Calu3 (cell line): Measurements from ENCODE around the gene CYCS. TPM values are rescaled to one million over a fixed set of nuclear protein-coding genes. Genes with fewer than 3 reads are reported as not detected.
"Not testable (repeated sequence)": the region's sequence is repeated elsewhere in the genome, so short reads cannot be mapped to it uniquely, and the experiment has no call there.

Experiments used
- BruUV-seq: library from RNA; stranded (reverse); fragments of 400-500 nt; replicated peaks from 2 replicates; lab custom pipeline; 2021; lab: Mats Ljungman, UMichigan
- CTCF ChIA-PET: fragments of 300-600 bp; sonication (Branson Sonifier 250); formaldehyde crosslinking; loops from one replicate; lab custom pipeline; 2022; ENCODE audit warnings: antibody characterized with exemption; lab: Charles Lee
- DNase-seq: peaks from one replicate; pipeline ENCODE4 v3.0.0; 2022
- H3K27ac Mint-ChIP-seq: one replicate; pipeline ENCODE4 v1.8.0; 2022; ENCODE audit warnings: mixed read lengths; ENCODE audit not compliant: unreplicated experiment
- H3K27me3 Mint-ChIP-seq: one replicate; pipeline ENCODE4 v1.8.0; 2022; ENCODE audit warnings: mixed read lengths; ENCODE audit not compliant: unreplicated experiment
- H3K36me3 Mint-ChIP-seq: one replicate; pipeline ENCODE4 v1.8.0; 2022; ENCODE audit warnings: mild to moderate bottlenecking, moderate library complexity, mixed read lengths; ENCODE audit not compliant: insufficient read depth, unreplicated experiment
- H3K4me1 Mint-ChIP-seq: one replicate; pipeline ENCODE4 v1.8.0; 2022; ENCODE audit warnings: mild to moderate bottlenecking, low read depth, mixed read lengths; ENCODE audit not compliant: unreplicated experiment
- H3K4me3 Mint-ChIP-seq: one replicate; pipeline ENCODE4 v1.8.0; 2022; ENCODE audit warnings: mild to moderate bottlenecking, low read depth, moderate library complexity, mixed read lengths; ENCODE audit not compliant: unreplicated experiment
- H3K9me3 Mint-ChIP-seq: one replicate; pipeline ENCODE4 v1.8.0; 2022; ENCODE audit warnings: low read depth, mixed read lengths; ENCODE audit not compliant: unreplicated experiment
- CTCF ChIP-seq: fragments of 200-600 bp; IDR thresholded peaks from one replicate; pipeline ENCODE4 v1.8.0; 2022; ENCODE audit warnings: antibody characterized with exemption; ENCODE audit not compliant: unreplicated experiment
- intact Hi-C: fragments of 100-400 bp; cut with micrococcal nuclease; formaldehyde crosslinking; loops from one replicate; pipeline ENCODE4 v1.10.0; 2022; ENCODE audit not compliant: unreplicated experiment
- total RNA-seq: library from RNA; stranded (reverse); gene quantifications from 2 replicates; pipeline ENCODE4 v1.2.3, GENCODE V29; 2022

Gene CYCS
- total RNA-seq, 1 experiment from 2014 or later: 276 TPM

- Mint-ChIP-seq H3K9me3 (no peaks in the 10 kb centered on the region), H3K4me1 (peaks cover 31% of the 10 kb centered on the region), H3K27me3 (no peaks in the 10 kb centered on the region), H3K27ac (no peak overlapping the region), H3K36me3 (peaks cover 78% of the 10 kb centered on the region), H3K4me3 (no peak overlapping the region)
- no peak for DNase-seq
- no peak for TF ChIP-seq CTCF
- BruUV-seq: no TSS peak
- CTCF ChIA-PET: interaction anchor here (1.9 kb wide), 1 partner anchor 26 kb away, joined by 6 read pairs; no protein-coding TSS in a partner anchor
- intact Hi-C loops: no loop called here
Measured at GRCh38 chr7:25119102-25119501, 6.0 kb downstream of the CYCS start.

GRCh38 chr7:25118048-25118753 is 6.9 kb downstream of the CYCS start:
- no peak for DNase-seq
- BruUV-seq: no TSS peak
- intact Hi-C loops: no loop called here
- Mint-ChIP-seq H3K27ac (peak overlapping the region; percentile 40), H3K9me3 (no peaks in the 10 kb centered on the region), H3K36me3 (peaks cover 69% of the 10 kb centered on the region), H3K4me1 (peaks cover 31% of the 10 kb centered on the region), H3K27me3 (no peaks in the 10 kb centered on the region), H3K4me3 (no peak overlapping the region)
- CTCF ChIA-PET: interaction anchor here (1.9 kb wide), 1 partner anchor 25 kb away, joined by 6 read pairs; no protein-coding TSS in a partner anchor
- no peak for TF ChIP-seq CTCF

- H3K9me3 Mint-ChIP-seq: no peaks in the 10 kb centered on the region
- peaks cover 67% of the 10 kb centered on the region for H3K36me3 Mint-ChIP-seq
- intact Hi-C loops: no loop called here
- no peak for DNase-seq
- BruUV-seq: no TSS peak
- H3K27me3 Mint-ChIP-seq: no peaks in the 10 kb centered on the region
- H3K4me1 Mint-ChIP-seq: peaks cover 31% of the 10 kb centered on the region
- peak overlapping the region; percentile 40 for H3K27ac Mint-ChIP-seq
- CTCF ChIA-PET: interaction anchor here (1.9 kb wide), 1 partner anchor 25 kb away, joined by 6 read pairs; no protein-coding TSS in a partner anchor
- no peak for TF ChIP-seq CTCF
- no peak overlapping the region for H3K4me3 Mint-ChIP-seq
Measured at GRCh38 chr7:25117226-25118047, 7.6 kb downstream of the CYCS start.

- peak overlapping the region; percentile 21 for H3K27ac Mint-ChIP-seq
- intact Hi-C loops: no loop called here
- H3K36me3 Mint-ChIP-seq: peaks cover 64% of the 10 kb centered on the region
- CTCF ChIA-PET: no interaction called here
- TF ChIP-seq CTCF: no peak
- no peak for DNase-seq
- no TSS peak for BruUV-seq
- peaks cover 25% of the 10 kb centered on the region for H3K4me1 Mint-ChIP-seq
- H3K4me3 Mint-ChIP-seq: no peak overlapping the region
- peaks cover 3% of the 10 kb centered on the region for H3K9me3 Mint-ChIP-seq
- H3K27me3 Mint-ChIP-seq: no peaks in the 10 kb centered on the region
Measured at GRCh38 chr7:25116621-25117020, 8.4 kb downstream of the CYCS start.

- CTCF ChIA-PET, H3K9me3 Mint-ChIP-seq, H3K27ac Mint-ChIP-seq, BruUV-seq, H3K4me1 Mint-ChIP-seq, H3K4me3 Mint-ChIP-seq, H3K27me3 Mint-ChIP-seq, DNase-seq, intact Hi-C loops: not testable (repeated sequence)
- H3K36me3 Mint-ChIP-seq: peaks cover 24% of the 10 kb centered on the region
Measured at GRCh38 chr7:25110514-25110913, 14.5 kb downstream of the CYCS start.
